ENCODE data around the gene DHDH. TPM values are rescaled to one million over a fixed set of nuclear protein-coding genes. Genes with fewer than 3 reads are reported as not detected.

DHDH gene
- total and polyA plus RNA-seq, 2 of the 13 experiments (the other 11 are each of a cell fraction or from before 2014, with no cell fraction given) = 0.13 to 0.91 TPM

DNA sequence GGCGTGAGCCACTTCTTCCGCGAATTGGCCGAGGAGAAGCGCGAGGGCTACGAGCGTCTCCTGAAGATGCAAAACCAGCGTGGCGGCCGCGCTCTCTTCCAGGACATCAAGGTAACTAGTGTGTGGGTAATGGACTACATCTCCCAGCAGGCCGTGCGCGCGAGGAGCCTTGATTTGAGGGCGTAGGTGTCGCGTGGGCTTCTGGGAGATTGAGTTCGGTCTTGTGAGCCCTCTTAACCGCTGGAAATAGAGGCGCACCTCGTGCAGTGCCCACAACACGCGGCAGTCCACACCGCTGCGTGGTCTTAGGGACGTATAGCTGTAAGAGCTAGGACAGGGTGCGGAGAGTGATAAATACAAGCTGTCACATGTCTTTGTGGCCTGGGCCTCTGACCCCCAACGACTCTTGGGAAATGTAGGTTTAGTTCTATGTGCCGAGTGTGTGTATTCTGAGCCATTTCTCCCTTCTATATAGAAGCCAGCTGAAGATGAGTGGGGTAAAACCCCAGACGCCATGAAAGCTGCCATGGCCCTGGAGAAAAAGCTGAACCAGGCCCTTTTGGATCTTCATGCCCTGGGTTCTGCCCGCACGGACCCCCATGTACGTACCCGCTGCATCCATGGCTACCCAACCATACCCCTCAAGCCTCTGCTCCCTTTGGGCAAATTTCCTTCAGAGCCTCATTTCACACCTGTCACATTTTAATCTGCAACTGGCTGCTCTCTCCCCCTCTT, 32.5 kb downstream of the DHDH start (continued):
- TF ChIP-seq HNF4A (CRISPR knock-in tag; IDR thresholded peaks at IDR 0.05) (no peak), KLF9 (CRISPR knock-in tag; IDR thresholded peaks at IDR 0.05; ENCODE audit: low read depth) (no peak), SETDB1 (CRISPR knock-in tag; IDR thresholded peaks at IDR 0.05; ENCODE audit: borderline replicate concordance) (no peak), GPN1 (CRISPR knock-in tag; IDR thresholded peaks at IDR 0.05; ENCODE audit: borderline replicate concordance) (no peak), ZSCAN30 (CRISPR knock-in tag; IDR thresholded peaks at IDR 0.05) (peak; percentile 12; the same call in 1 of the 2 replicates), SNRNP70 (IDR thresholded peaks at IDR 0.05; ENCODE audit: low read depth, low read length) (no peak), ZFYVE20 (CRISPR knock-in tag; IDR thresholded peaks at IDR 0.05; ENCODE audit: borderline replicate concordance, low read depth) (no peak; the same call in 1 of the 2 replicates), KAT2B (IDR thresholded peaks at IDR 0.05; ENCODE audit: borderline replicate concordance, low read depth, low read length) (no peak), ZSCAN12 (CRISPR knock-in tag; IDR thresholded peaks at IDR 0.05) (no peak), FOXP1 (IDR thresholded peaks at IDR 0.05) (no peak), FOXP1 (CRISPR knock-in tag; IDR thresholded peaks at IDR 0.05) (no peak), PHB2 (IDR thresholded peaks at IDR 0.05; ENCODE audit: partially characterized antibody) (no peak), ZBTB10 (CRISPR knock-in tag; IDR thresholded peaks at IDR 0.05; ENCODE audit: borderline replicate concordance) (no peak), AKAP8 (CRISPR knock-in tag; IDR thresholded peaks at IDR 0.05) (no peak), ZNF839 (CRISPR knock-in tag; IDR thresholded peaks at IDR 0.05; ENCODE audit: borderline replicate concordance) (no peak; the same call in 1 of the 2 replicates), ZNF235 (CRISPR knock-in tag; IDR thresholded peaks at IDR 0.05; ENCODE audit: borderline replicate concordance) (no peak; the same call in 1 of the 2 replicates), ATM (IDR thresholded peaks at IDR 0.05; ENCODE audit: borderline replicate concordance) (no peak)
- TF ChIP-seq, protein P1, sequence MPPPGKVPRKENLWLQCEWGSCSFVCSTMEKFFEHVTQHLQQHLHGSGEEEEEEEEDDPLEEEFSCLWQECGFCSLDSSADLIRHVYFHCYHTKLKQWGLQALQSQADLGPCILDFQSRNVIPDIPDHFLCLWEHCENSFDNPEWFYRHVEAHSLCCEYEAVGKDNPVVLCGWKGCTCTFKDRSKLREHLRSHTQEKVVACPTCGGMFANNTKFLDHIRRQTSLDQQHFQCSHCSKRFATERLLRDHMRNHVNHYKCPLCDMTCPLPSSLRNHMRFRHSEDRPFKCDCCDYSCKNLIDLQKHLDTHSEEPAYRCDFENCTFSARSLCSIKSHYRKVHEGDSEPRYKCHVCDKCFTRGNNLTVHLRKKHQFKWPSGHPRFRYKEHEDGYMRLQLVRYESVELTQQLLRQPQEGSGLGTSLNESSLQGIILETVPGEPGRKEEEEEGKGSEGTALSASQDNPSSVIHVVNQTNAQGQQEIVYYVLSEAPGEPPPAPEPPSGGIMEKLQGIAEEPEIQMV (CRISPR knock-in tag; IDR thresholded peaks at IDR 0.05; ENCODE audit: low read depth) = no peak
- TF ChIP-seq, protein P2, sequence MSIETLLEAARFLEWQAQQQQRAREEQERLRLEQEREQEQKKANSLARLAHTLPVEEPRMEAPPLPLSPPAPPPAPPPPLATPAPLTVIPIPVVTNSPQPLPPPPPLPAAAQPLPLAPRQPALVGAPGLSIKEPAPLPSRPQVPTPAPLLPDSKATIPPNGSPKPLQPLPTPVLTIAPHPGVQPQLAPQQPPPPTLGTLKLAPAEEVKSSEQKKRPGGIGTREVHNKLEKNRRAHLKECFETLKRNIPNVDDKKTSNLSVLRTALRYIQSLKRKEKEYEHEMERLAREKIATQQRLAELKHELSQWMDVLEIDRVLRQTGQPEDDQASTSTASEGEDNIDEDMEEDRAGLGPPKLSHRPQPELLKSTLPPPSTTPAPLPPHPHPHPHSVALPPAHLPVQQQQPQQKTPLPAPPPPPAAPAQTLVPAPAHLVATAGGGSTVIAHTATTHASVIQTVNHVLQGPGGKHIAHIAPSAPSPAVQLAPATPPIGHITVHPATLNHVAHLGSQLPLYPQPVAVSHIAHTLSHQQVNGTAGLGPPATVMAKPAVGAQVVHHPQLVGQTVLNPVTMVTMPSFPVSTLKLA (IDR thresholded peaks at IDR 0.05) = no peak
- TF ChIP-seq, protein P3, sequence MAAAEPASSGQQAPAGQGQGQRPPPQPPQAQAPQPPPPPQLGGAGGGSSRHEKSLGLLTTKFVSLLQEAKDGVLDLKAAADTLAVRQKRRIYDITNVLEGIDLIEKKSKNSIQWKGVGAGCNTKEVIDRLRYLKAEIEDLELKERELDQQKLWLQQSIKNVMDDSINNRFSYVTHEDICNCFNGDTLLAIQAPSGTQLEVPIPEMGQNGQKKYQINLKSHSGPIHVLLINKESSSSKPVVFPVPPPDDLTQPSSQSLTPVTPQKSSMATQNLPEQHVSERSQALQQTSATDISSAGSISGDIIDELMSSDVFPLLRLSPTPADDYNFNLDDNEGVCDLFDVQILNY (CRISPR knock-in tag; conservative IDR thresholded peaks at IDR 0.05) = no peak
